NCI-H146 (cell line): ENCODE results near the gene PLSCR3.

ENCODE experiments used
- DNase-seq: peaks from one replicate; lab custom pipeline; 2025; lab: John Stamatoyannopoulos, UW

PLSCR3 gene

DNA sequence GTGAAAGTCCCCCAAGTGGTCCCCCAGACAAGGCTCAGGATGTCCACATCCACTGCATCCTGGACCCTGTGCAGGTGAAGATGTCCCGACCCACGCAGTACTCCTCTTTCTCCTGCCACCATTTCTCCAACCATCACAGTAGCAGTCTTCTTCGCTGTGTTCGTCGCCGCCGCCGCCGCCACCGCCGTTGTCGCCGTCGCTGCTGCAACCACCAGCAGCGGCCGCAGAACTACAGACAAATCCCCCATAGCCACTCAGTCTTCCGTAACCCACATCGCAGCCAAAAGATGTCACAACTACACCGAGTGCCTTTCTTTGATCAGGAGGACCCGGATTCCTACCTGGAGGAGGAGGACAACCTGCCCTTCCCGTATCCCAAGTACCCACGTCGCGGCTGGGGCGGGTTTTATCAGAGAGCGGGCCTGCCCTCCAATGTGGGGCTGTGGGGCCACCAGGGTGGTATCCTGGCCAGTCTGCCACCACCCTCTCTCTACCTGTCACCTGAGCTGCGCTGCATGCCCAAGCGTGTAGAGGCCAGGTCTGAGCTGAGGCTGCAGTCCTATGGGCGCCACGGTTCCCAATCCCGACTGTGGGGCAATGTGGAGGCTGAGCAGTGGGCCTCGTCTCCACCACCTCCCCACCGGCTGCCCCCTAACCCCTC, 32.0 kb upstream of the PLSCR3 start:
- no peak for DNase-seq

DNA sequence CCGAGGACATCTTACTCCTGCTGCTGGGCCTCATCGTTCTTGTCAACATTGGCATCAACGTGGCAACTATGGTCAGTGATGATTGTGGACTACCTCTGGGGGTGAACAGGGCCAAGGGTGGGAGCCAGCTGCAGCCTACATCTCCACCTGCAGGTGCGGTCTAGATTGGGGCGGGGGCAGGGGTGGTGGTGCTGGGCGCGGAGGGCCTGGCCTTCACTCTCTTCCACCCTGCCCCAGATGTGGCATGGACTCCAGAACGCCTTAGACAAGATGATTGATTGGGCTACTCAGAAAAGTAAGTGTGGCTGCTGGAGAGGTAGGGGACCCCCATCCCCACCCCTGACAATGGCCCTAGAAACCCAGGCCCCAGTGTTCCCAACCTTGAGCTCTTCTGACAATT, 31.4 kb upstream of the PLSCR3 start:
- DNase-seq, result no peak

DNA sequence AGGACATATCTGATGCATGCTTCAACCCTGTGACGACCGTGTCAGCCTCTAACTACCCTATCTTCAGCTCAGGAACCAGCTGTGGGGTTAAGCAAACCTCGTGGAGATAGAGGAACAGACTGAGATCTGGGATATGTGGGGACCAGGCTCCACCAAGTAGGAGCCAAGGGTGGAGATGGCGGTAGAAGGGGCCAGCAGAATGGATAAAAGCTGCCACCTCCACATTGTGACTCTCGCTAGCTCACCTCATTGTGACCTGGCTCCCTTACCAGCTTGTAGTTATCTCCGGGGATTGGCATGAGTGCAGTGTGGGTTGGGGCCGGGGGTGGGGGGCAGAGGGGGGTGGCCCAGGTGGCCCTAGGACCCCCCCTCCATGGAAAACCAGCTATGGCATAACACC, 31.0 kb upstream of the PLSCR3 start, which contains the start of gene SPEM2:
SPEM2 (plus strand) TSS at position 301 of the 400 bp plus-strand sequence; CDS start at position 374, 73 bp downstream.
- DNase-seq, result no peak

- no peak for DNase-seq
These were observed 29.4 kb upstream of the PLSCR3 start for GRCh38 chr17:7423679-7424078.

GRCh38 chr17:7421186-7421585, 26.9 kb upstream of the PLSCR3 start:
- no peak for DNase-seq

DNA sequence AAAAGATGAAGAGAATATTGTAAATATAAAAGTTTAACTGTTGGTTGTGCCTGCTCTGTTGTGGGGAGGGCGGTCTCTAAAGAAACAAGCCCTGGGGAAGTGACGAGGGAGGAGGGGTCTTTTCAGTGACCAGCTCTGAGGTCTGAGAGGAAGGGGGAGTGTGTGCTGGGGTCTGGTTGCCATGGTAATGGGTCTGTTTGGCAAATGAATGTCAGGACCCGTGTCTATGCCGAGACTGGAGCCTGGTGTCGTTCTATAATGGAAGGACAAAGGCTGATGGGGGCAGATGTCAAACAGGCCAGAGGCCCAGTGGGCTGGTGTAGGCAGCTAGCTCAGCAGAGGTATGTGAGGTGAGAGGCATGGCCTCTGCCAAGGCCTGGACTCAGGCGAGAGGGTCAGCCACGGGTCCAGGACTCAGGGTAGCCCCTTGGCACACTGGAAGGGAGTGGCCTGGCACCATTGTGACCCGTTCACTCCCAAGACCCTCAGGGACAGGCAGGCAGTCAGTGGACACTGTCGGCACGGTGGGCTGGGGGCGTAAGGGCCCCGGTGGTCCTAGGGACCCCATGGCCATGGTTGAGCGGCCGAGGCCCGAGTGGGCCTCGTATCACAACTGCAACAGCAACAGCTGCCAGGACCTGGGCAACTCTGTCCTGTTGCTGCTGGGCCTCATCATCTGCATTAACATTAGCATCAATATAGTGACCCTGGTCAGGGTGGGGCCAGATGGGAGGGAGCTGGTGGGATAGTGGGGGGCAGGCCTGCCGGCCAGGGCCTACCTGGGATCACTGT, 25.7 kb upstream of the PLSCR3 start, which contains the start of gene SPEM1:
SPEM1 (plus strand) TSS at position 506 of the 792 bp plus-strand sequence; CDS start at position 567, 61 bp downstream.
- DNase-seq, result no peak

GRCh38 chr17:7418472-7419152, 24.3 kb upstream of the PLSCR3 start:
- no peak for DNase-seq

- DNase-seq, result no peak
These were observed 22.8 kb upstream of the PLSCR3 start for GRCh38 chr17:7417056-7417655.

DNA sequence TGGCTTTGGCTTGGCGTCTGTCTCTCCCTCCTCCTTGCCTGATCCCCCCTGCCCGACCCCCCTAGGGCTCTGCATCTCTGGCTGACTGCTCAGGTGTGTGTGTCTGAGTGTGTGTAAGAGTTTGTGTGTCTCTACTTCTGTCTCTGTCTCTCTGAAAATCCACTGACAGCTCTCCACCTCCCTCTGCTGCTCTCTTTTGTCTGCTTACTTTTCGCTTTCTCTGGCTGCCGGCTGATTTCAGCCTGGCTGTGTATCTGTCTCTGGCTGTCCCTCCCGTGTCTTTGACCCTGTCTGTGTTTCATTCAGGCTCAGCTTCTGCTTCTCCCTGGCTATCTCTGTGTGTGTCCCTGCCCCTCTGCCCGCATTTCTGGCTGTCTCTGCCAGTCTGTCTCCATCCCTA, 22.0 kb upstream of the PLSCR3 start:
- no peak for DNase-seq

DNA sequence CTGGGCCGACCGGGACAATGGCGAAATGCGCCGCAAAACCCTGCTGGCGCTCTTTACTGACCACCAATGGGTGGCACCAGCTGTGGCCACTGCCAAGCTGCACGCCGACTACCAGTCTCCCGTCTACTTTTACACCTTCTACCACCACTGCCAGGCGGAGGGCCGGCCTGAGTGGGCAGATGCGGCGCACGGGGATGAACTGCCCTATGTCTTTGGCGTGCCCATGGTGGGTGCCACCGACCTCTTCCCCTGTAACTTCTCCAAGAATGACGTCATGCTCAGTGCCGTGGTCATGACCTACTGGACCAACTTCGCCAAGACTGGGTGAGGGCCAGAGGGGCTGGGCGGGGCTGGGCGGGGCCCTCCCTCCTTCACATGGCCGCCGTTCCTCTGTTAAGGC, 21.5 kb upstream of the PLSCR3 start:
- DNase-seq, result no peak

DNA sequence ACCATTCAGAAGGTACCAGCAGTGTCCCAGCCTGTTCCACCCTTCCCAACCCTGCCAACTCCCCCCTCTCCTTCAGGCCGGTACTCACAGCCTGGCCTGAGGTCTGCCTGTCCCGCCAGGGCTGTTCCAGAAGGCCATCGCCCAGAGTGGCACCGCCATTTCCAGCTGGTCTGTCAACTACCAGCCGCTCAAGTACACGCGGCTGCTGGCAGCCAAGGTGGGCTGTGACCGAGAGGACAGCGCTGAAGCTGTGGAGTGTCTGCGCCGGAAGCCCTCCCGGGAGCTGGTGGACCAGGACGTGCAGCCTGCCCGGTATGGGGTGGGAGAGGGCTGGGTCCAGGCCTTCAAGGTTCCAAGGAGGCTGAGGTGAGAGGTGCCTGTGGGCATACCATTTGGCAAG, 20.5 kb upstream of the PLSCR3 start:
- DNase-seq, result no peak

DNA sequence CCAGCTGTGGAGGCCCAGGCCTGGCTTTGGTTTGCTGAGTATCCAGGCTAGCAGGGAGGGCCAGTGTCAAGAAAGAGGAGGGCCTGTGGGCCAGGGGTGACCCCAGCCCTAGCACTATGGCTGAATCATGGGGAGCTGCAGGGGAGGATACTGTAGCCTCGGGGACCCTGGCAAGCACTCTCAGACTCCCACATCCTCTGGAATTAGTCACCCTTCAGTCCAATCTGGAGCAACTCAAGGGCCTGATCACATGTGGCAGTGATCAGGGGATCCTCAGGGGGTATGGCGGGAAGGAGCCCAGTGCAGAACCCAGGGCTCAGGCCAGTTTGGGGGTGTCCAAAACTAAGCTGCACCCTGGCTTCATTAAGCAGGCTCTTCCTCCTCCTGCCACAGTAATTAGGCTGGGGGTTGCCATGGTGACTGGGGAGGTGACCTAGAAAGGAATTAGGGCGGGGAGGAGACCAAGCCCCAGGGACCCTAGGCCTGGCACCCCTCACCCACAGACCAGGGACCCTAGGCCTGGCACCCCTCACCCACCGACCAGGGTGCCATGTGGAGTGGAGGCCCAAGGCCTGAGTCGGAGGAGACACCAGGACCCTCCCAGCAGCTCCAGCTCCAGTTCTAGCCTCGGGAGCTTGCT, 19.1 kb upstream of the PLSCR3 start:
- DNase-seq, result no peak

DNA sequence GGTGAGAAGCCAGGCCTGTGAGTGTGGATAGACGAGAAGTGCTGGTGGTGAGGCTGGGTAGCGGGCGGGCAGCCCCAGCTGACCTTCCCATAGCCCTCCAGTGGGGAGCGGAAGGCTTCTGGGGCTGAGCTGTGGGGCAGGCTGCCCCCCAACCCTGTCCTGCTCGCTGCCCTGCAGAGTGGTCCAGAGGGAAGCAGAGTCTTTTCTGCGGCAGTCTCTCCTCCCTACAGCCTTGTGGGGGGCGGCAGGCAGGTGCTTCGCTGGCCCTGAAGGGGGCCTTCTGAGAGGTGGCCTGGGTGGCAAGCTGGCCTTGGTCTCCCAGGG, 17.1 kb upstream of the PLSCR3 start:
- DNase-seq, result no peak

DNA sequence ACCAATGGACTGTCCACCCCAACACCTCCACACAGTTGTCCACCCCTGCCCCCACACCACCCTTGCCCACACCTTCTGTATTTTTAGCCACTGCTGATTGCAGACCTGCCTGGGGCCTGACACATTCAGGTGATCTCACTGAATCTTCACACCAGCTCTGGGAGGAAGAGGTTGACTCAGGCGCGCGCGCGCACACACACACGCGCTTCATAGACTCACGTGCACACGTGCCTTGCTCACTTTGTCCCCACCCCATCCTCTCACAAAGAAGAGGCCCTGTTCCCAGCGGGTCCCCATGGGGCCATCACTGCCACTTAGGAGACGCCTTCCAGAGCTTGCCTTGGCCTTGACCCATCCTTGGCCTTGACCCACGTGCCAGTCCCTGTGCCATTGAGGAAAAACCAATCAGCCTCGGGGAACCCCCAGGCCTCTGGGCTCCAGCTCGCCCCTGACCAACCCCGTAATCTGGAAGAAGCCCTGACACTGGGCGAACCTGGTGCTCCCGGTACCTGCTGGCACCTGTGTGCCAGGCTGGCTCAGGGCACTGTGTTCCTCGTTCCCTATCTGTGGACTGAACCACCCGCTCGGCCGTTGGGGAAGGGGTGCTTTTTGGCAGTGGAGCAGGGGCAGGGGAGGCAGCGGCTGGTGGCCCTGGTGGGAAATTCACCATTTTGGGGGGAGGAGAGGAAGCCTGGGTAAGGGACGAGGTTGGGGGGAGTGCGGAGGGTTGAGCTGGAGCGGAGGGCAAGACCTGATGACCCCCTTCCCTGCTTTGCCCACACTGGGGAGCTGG, 16.5 kb upstream of the PLSCR3 start:
- no peak for DNase-seq

DNA sequence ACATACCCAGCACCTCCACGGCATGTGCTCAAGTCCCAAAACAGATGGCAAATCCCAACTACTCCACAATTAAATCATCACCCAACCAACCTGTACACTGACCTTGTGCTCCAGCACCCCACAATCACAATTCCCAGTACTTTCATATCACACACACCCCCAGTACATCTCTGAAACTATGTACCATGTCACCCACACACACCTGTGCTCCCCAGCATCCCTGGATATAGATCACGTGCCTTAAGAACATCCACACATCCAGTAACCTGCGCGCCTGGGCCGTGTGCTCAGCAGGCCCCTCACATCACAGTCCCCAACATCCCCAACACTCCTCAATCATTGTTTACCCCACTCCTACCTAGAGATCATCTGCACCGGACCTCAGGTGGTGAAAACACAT, 15.4 kb upstream of the PLSCR3 start:
- DNase-seq, result no peak

DNA sequence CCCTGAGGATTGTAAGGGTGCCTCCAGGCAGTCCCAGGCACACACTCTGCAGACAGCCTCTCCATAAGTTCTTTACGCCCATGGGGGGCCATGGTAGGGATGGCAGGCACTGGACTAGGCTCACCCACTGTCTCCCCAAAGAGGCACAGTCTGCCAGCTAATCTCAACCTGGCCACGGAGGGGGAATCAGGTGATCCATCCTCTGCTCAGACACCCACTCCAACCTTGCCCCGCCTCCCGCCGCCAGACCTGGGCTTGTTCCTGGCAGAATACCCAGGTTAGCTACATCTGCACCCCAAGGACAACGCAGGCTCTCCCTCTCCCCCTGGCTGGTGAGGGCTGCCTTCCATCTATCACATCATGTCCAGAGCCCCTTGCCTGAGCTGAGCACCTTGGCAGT, 14.5 kb upstream of the PLSCR3 start:
- no peak for DNase-seq

DNA sequence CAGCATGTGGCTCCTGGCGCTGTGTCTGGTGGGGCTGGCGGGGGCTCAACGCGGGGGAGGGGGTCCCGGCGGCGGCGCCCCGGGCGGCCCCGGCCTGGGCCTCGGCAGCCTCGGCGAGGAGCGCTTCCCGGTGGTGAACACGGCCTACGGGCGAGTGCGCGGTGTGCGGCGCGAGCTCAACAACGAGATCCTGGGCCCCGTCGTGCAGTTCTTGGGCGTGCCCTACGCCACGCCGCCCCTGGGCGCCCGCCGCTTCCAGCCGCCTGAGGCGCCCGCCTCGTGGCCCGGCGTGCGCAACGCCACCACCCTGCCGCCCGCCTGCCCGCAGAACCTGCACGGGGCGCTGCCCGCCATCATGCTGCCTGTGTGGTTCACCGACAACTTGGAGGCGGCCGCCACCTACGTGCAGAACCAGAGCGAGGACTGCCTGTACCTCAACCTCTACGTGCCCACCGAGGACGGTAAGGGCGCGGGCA, 14.0 kb upstream of the PLSCR3 start:
- no peak for DNase-seq

DNA sequence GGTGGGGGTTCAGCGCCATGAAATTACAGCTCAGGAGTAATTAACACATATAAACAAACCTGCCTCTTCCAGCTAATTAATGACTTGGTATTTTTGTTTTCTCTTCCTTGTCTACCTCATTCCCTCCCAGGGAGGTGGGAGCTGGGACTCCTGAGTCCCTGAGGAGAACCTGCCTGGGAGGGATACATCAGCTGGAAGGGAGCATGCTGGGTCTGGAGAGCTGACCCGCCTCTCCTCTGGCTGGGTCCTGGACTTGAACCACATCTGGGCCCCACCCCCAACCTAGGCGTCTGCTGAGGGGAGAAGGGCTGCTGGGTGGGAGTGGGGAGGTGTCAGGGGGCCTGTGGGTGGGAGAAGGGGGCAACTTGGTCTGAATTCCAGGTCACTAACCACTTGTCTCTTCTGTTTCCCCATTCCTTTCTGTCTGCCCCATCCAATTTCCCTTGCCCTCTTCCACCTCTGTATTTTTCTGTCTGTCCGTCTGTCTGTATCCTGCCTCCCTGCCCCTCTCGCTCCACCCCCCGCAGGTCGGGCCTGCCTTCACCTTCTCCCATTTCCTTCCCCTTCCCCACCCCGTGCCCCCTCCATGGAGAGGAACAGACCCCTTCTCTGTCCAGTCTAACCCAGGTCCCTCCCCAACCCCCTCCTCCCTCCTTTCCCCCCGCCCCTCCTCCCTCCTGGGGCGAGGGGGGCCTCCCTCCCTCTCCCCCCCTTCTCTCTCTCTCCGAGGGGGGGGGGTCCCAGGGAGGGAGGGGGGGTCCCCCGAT, 13.3 kb upstream of the PLSCR3 start, which contains the start of gene NLGN2:
NLGN2 (plus strand) TSS at position 361 of the 767 bp plus-strand sequence. CDS start 411 bp downstream, outside the sequence.
- no peak for DNase-seq

DNA sequence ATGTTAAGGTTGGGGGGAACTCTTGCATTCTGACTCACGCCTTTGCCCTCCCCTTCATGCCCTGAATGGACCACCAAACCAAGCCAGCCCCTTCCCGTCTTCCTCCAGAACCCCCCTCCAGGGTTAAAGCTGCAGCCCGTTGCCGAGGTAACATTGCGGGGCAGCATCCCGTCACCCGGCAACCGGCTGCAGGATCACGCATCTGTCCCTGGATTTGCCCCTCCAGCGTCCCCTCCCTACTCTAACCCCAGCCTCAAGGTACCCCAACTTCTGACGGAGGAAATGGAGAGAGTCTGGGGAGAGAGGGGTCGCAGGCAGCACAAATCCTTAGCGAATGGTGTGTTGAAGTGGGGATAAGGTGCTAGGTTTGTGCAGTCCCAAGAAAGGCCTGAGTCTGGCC, 12.8 kb upstream of the PLSCR3 start:
- DNase-seq, result no peak

DNA sequence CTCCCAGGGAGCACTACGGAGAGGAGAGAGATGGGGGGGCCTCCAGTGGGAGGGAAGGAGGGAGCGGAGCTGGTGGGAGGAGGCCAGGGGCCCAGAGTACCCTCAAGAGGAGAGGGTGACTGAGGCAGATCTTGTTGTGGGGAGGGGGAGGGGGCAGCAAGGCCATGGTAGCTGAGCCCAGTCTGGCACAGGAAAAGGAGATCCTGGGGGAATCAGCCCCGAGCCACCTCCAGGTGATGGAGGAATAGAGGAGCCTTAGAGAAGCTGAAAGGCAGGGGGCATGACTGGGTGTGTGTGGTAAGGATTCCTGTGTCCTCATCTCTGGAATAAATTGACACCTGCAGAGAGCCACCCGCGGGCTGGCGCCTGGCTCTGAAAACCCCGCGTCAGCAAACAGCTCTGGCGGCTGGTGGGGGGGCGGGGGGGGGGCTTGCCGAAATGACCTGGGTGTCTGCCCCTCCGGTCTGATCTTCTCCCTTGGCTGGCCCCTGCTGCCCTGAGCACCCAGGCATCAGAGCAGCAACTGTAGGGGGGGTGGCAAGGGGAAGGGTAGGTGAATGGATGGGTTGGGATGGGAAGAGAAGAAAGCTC, 12.0 kb upstream of the PLSCR3 start:
- DNase-seq, result peak; percentile 66
